Right lobe of liver (tissue), 4 donors: Measurements from ENCODE around the gene DNAH10.

Experiments
- CTCF ChIP-seq, 4 donors: fragments of 200-600 bp in 3 of 4; fragments of 450-650 bp in 1 of 4; IDR thresholded peaks; one replicate each; pipeline versions ENCODE4 v1.5.1 to v1.8.0; 2016 to 2022; ENCODE audit warnings: antibody characterized with exemption in 4 of 4, mild to moderate bottlenecking in 2 of 4
- POLR2A ChIP-seq: fragments of 450-650 bp; IDR thresholded peaks from one replicate; pipeline ENCODE4 v1.6.1; 2017; ENCODE audit warnings: antibody characterized with exemption, mild to moderate bottlenecking
- donor health status: DM: no; HTN: no; CAD: no.
- donor health status: DM: no; HTN: no; CAD: no.
- donor health status: DM: no; HTN: yes; CAD: no.

GRCh38 chr12:123748161-123748560 lies 13.9 kb upstream of the DNAH10 start:
- no peak for TF ChIP-seq CTCF (IDR thresholded peaks at IDR 0.05)
- no peak for TF ChIP-seq POLR2A
